Measurements from ENCODE around the gene GFY.

Gene GFY

GRCh38 chr19:49411681-49412326 lies 13.4 kb upstream of the GFY start:
- H3K9me3 ChIP-seq (replicated peaks; ENCODE audit: insufficient read depth, low read length), result no peaks in the 10 kb centered on the region
- no peaks in the 10 kb centered on the region for H4K20me1 ChIP-seq (ENCODE audit: insufficient read depth, low read length)
- no peak overlapping the region for H3K27ac ChIP-seq (ENCODE audit: low read length)
- no peaks in the 10 kb centered on the region for H3F3A ChIP-seq (ENCODE audit: insufficient read depth, low read length)
- peaks cover 44% of the 10 kb centered on the region for H3K27me3 ChIP-seq (replicated peaks; ENCODE audit: insufficient read depth, low read length)
- no peak overlapping the region for H3K9ac ChIP-seq (ENCODE audit: low read length)
- no peaks in the 10 kb centered on the region for H3K79me2 ChIP-seq (ENCODE audit: low read length)
- H3K9me2 ChIP-seq (replicated peaks; ENCODE audit: insufficient read depth, low read length), result no peaks in the 10 kb centered on the region
- no peak for DNase-seq
- TF ChIP-seq EZH2 (optimal IDR thresholded peaks at IDR 0.05; ENCODE audit: low read depth, low read length), result no peak
- no peak for TF ChIP-seq EZH2phosphoT487 (IDR thresholded peaks at IDR 0.05; ENCODE audit: low read length)
- TF ChIP-seq CTCF (IDR thresholded peaks at IDR 0.05; ENCODE audit: low read length), result no peak
- no peaks in the 10 kb centered on the region for H3K36me3 ChIP-seq (replicated peaks; ENCODE audit: insufficient read depth, low read length)
- no peak overlapping the region for H2AFZ ChIP-seq (ENCODE audit: low read length)
- no peak overlapping the region for H3K4me3 ChIP-seq (ENCODE audit: low read length)
- H3K4me2 ChIP-seq (ENCODE audit: low read depth, low read length), result no peak overlapping the region
- peaks cover 8% of the 10 kb centered on the region for H3K4me1 ChIP-seq (ENCODE audit: low read length)

GRCh38 chr19:49413348-49413747 lies 11.8 kb upstream of the GFY start:
- H4K20me1 ChIP-seq (ENCODE audit: insufficient read depth, low read length), result no peaks in the 10 kb centered on the region
- peaks cover 55% of the 10 kb centered on the region for H3K27me3 ChIP-seq (replicated peaks; ENCODE audit: insufficient read depth, low read length)
- no peaks in the 10 kb centered on the region for H3K9me2 ChIP-seq (replicated peaks; ENCODE audit: insufficient read depth, low read length)
- H3K4me3 ChIP-seq (ENCODE audit: low read length), result no peak overlapping the region
- H3K9me3 ChIP-seq (replicated peaks; ENCODE audit: insufficient read depth, low read length), result no peaks in the 10 kb centered on the region
- H3K36me3 ChIP-seq (replicated peaks; ENCODE audit: insufficient read depth, low read length), result no peaks in the 10 kb centered on the region
- H3K4me1 ChIP-seq (ENCODE audit: low read length), result peaks cover 8% of the 10 kb centered on the region
- no peak overlapping the region for H3K9ac ChIP-seq (ENCODE audit: low read length)
- H3K79me2 ChIP-seq (ENCODE audit: low read length), result no peaks in the 10 kb centered on the region
- H3F3A ChIP-seq (ENCODE audit: insufficient read depth, low read length), result no peaks in the 10 kb centered on the region
- no peak overlapping the region for H2AFZ ChIP-seq (ENCODE audit: low read length)
- DNase-seq, result no peak
- H3K4me2 ChIP-seq (ENCODE audit: low read depth, low read length), result no peak overlapping the region
- no peak for TF ChIP-seq EZH2 (optimal IDR thresholded peaks at IDR 0.05; ENCODE audit: low read depth, low read length)
- no peak for TF ChIP-seq EZH2phosphoT487 (IDR thresholded peaks at IDR 0.05; ENCODE audit: low read length)
- no peak for TF ChIP-seq CTCF (IDR thresholded peaks at IDR 0.05; ENCODE audit: low read length)
- no peak overlapping the region for H3K27ac ChIP-seq (ENCODE audit: low read length)

- Histone ChIP-seq H3K27me3 (replicated peaks; ENCODE audit: insufficient read depth, low read length) (peaks cover 64% of the 10 kb centered on the region), H4K20me1 (ENCODE audit: insufficient read depth, low read length) (no peaks in the 10 kb centered on the region), H3K4me3 (ENCODE audit: low read length) (no peak overlapping the region), H3K36me3 (replicated peaks; ENCODE audit: insufficient read depth, low read length) (no peaks in the 10 kb centered on the region), H3K27ac (ENCODE audit: low read length) (no peak overlapping the region), H3K4me1 (ENCODE audit: low read length) (peaks cover 7% of the 10 kb centered on the region), H3K79me2 (ENCODE audit: low read length) (no peaks in the 10 kb centered on the region), H3K9me2 (replicated peaks; ENCODE audit: insufficient read depth, low read length) (no peaks in the 10 kb centered on the region), H3K4me2 (ENCODE audit: low read depth, low read length) (no peak overlapping the region), H3F3A (ENCODE audit: insufficient read depth, low read length) (no peaks in the 10 kb centered on the region), H3K9ac (ENCODE audit: low read length) (no peak overlapping the region), H3K9me3 (replicated peaks; ENCODE audit: insufficient read depth, low read length) (no peaks in the 10 kb centered on the region), H2AFZ (ENCODE audit: low read length) (no peak overlapping the region)
- DNase-seq, result no peak
- no peak for TF ChIP-seq EZH2 (optimal IDR thresholded peaks at IDR 0.05; ENCODE audit: low read depth, low read length)
Observed at GRCh38 chr19:49414256-49414655, 10.9 kb upstream of the GFY start.

- no peaks in the 10 kb centered on the region for H3K36me3 ChIP-seq (replicated peaks; ENCODE audit: insufficient read depth, low read length)
Observed at GRCh38 chr19:49415102-49415809, 9.9 kb upstream of the GFY start.

More at GRCh38 chr19:49415102-49415809, 9.9 kb upstream of the GFY start:
- Histone ChIP-seq H3K9ac (ENCODE audit: low read length) (no peak overlapping the region), H3K4me2 (ENCODE audit: low read depth, low read length) (no peak overlapping the region), H2AFZ (ENCODE audit: low read length) (no peak overlapping the region), H3K27me3 (replicated peaks; ENCODE audit: insufficient read depth, low read length) (peaks cover 74% of the 10 kb centered on the region), H3F3A (ENCODE audit: insufficient read depth, low read length) (no peaks in the 10 kb centered on the region), H3K4me1 (ENCODE audit: low read length) (no peaks in the 10 kb centered on the region), H3K27ac (ENCODE audit: low read length) (no peak overlapping the region), H3K79me2 (ENCODE audit: low read length) (no peaks in the 10 kb centered on the region), H3K9me3 (replicated peaks; ENCODE audit: insufficient read depth, low read length) (no peaks in the 10 kb centered on the region), H3K9me2 (replicated peaks; ENCODE audit: insufficient read depth, low read length) (no peaks in the 10 kb centered on the region), H3K4me3 (ENCODE audit: low read length) (no peak overlapping the region), H4K20me1 (ENCODE audit: insufficient read depth, low read length) (no peaks in the 10 kb centered on the region)
- DNase-seq, result no peak
- TF ChIP-seq EZH2phosphoT487 (IDR thresholded peaks at IDR 0.05; ENCODE audit: low read length) (no peak), EZH2 (optimal IDR thresholded peaks at IDR 0.05; ENCODE audit: low read depth, low read length) (no peak)
